ENCODE results near the gene PHACTR1. TPM values are rescaled to one million over a fixed set of nuclear protein-coding genes. Genes with fewer than 3 reads are reported as not detected.

The PHACTR1 gene
- total RNA-seq, 4 donors from 2014 or later: 1.2 to 3.2 (median 1.6) TPM; not detected in 1

DNA sequence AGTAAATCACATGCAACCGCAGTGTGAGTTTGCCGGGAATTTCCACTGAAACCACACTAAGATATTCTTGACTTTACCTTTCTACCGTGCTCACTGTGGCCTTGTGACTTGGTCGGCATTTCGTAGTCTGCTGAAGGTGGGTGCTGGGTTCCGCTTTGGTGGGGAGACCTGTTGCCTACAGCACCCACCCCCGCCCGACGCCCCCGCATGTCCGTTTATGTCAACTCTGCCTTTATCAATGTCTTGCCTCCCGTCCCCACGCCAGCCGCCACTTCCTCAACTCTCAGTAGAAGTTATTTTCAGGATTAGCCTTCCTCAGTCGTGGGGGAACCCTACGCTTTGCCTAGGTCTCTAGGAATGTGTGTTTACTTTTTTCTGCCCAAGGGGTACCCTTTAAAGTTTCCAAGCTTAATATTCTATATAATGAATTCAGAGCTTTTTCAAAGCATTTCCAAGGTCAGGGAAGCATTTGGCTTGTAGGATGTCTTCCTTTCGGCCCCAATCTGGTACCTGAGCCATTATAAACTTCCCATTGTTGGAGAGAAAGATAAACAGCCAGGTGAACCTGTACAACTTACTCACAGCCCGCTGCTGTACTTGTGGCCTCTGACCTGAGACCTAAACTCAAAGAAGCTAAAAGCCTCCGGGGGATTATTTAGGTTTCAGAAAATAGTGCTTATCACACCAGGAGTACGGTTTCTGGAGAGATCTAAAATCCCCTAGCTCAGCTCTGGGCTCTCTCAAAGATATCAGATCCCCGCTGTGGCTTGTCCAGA, 557.6 kb downstream of the PHACTR1 start:
- intact Hi-C loops (cut with DNase I; ENCODE audit: low total_unique reads) (no loop called here), in situ Hi-C loops (cut with MboI; ENCODE audit: low pct_ligation_motif_present in 1 of 4, low pct_unique_long_range_greater_than_20kb in 1 of 4, low sequenced_read_pairs in 3 of 4) (no loop called here)
- no peaks in the 10 kb centered on the region for H3K9me3 ChIP-seq
- no peaks in the 10 kb centered on the region for H3K4me1 ChIP-seq
- no peaks in the 10 kb centered on the region for H3K27me3 ChIP-seq
- peak overlapping the region in 2 of 4 donors; percentile 38 to 40 for H3K27ac ChIP-seq
- peak; percentile 50 for DNase-seq
- 60 to 87% methylated on average over 3 to 21 of the region's 21 CpGs for WGBS, 2 donors (ENCODE audit: low coverage in 1 of 2)
- TF ChIP-seq EP300 (IDR thresholded peaks at IDR 0.05; ENCODE audit: low read depth): no peak
- TF ChIP-seq POLR2A (IDR thresholded peaks at IDR 0.05): no peak
- TF ChIP-seq POLR2AphosphoS5 (IDR thresholded peaks at IDR 0.05): no peak
- TF ChIP-seq, protein P1, sequence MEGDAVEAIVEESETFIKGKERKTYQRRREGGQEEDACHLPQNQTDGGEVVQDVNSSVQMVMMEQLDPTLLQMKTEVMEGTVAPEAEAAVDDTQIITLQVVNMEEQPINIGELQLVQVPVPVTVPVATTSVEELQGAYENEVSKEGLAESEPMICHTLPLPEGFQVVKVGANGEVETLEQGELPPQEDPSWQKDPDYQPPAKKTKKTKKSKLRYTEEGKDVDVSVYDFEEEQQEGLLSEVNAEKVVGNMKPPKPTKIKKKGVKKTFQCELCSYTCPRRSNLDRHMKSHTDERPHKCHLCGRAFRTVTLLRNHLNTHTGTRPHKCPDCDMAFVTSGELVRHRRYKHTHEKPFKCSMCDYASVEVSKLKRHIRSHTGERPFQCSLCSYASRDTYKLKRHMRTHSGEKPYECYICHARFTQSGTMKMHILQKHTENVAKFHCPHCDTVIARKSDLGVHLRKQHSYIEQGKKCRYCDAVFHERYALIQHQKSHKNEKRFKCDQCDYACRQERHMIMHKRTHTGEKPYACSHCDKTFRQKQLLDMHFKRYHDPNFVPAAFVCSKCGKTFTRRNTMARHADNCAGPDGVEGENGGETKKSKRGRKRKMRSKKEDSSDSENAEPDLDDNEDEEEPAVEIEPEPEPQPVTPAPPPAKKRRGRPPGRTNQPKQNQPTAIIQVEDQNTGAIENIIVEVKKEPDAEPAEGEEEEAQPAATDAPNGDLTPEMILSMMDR (IDR thresholded peaks at IDR 0.05): no peak
- peak overlapping the region in 1 of 4 donors; percentile 22 for H3K4me3 ChIP-seq
- no peaks in the 10 kb centered on the region for H3K36me3 ChIP-seq

DNA sequence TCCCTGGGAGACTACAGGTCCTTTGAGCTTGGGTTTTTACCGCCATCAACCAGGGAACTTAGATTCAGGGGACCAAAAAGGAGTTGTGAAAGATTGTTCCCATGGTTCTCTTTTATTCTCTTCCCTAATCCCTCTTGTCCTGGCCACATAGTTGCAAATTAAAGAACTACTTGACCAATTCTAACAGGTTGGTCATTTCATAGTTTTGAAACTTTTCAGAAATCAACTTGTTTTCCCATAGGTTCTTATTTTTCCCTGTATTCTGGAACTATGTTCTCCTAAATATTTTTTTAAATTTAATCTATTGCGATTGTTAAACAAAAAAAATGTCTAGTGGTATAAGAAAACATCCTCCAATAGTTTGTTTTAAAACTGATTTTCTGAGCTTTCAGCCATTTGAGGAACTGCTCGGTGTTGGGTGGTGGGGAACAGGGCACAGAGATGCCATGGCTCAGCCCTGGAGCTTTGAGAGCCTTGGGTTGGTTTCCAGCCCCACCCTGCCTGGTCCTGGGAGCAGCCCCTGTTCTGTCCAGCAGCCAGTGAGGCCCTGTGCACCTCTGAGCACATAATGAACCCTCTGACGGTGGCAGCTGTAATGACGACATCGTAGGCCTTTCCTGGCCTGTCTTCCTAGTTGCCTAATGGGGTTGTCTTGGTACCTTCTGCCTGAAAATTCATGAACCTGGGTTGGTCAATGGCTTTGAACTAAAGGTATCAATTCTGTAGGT, 558.3 kb downstream of the PHACTR1 start:
- Histone ChIP-seq H3K4me3 (peak overlapping the region in 1 of 4 donors; percentile 22), H3K27ac (peak overlapping the region in 2 of 4 donors; percentile 38 to 40), H3K27me3 (no peaks in the 10 kb centered on the region), H3K4me1 (no peaks in the 10 kb centered on the region), H3K36me3 (no peaks in the 10 kb centered on the region), H3K9me3 (no peaks in the 10 kb centered on the region)
- 77 to 80% methylated on average over 2 to 6 of the region's 6 CpGs for WGBS, 2 donors (ENCODE audit: low coverage in 1 of 2)
- in situ Hi-C loops (cut with MboI; ENCODE audit: low pct_ligation_motif_present in 1 of 4, low pct_unique_long_range_greater_than_20kb in 1 of 4, low sequenced_read_pairs in 3 of 4) (no loop called here), intact Hi-C loops (cut with DNase I; ENCODE audit: low total_unique reads) (no loop called here)
- TF ChIP-seq EP300 (IDR thresholded peaks at IDR 0.05; ENCODE audit: low read depth): no peak
- TF ChIP-seq POLR2AphosphoS5 (IDR thresholded peaks at IDR 0.05): no peak
- TF ChIP-seq POLR2A (IDR thresholded peaks at IDR 0.05): no peak
- TF ChIP-seq, protein P1 (IDR thresholded peaks at IDR 0.05): no peak
- no peak for DNase-seq

GRCh38 chr6:13275435-13275989, 558.9 kb downstream of the PHACTR1 start:
- H3K9me3 ChIP-seq: no peaks in the 10 kb centered on the region
- intact Hi-C loops (cut with DNase I; ENCODE audit: low total_unique reads) (no loop called here), in situ Hi-C loops (cut with MboI; ENCODE audit: low pct_ligation_motif_present in 1 of 4, low pct_unique_long_range_greater_than_20kb in 1 of 4, low sequenced_read_pairs in 3 of 4) (no loop called here)
- DNase-seq: no peak
- H3K27me3 ChIP-seq: no peaks in the 10 kb centered on the region
- TF ChIP-seq POLR2A (IDR thresholded peaks at IDR 0.05): no peak
- no peak for TF ChIP-seq POLR2AphosphoS5 (IDR thresholded peaks at IDR 0.05)
- no peaks in the 10 kb centered on the region for H3K36me3 ChIP-seq
- H3K4me3 ChIP-seq: no peak overlapping the region
- H3K4me1 ChIP-seq: no peaks in the 10 kb centered on the region
- WGBS, 2 donors (ENCODE audit: low coverage in 1 of 2): 87% methylated on average over 8 of the region's 8 CpGs; no CpG with 5 or more reads in 1 of the 2 donors
- no peak overlapping the region for H3K27ac ChIP-seq

DNA sequence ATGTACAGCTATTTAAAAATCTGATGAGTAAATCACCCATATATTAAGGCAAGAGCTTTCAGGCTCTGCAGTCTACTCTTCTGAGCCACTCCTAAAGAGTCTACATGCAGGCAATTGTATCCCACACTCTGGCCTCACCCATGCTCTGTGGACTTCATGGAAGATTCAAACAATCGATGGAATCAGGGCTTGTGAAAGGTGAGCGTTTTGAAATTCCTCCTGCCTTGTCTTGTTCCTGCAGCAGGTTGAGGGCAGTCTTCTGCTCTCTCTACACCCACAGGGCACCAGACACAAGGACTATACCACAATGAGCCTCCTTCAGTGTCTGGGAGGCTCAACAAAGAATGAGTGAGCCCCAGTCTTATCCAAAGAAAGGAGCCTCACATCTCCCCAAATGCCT, 560.7 kb downstream of the PHACTR1 start:
- intact Hi-C loops (cut with DNase I; ENCODE audit: low total_unique reads): no loop called here
- TF ChIP-seq EP300 (IDR thresholded peaks at IDR 0.05; ENCODE audit: low read depth) (no peak), POLR2AphosphoS5 (IDR thresholded peaks at IDR 0.05) (no peak), POLR2A (IDR thresholded peaks at IDR 0.05) (no peak)
- TF ChIP-seq, protein P1 (IDR thresholded peaks at IDR 0.05): no peak
- Histone ChIP-seq H3K27ac (no peak overlapping the region), H3K4me3 (no peak overlapping the region), H3K36me3 (no peaks in the 10 kb centered on the region), H3K9me3 (no peaks in the 10 kb centered on the region), H3K27me3 (no peaks in the 10 kb centered on the region), H3K4me1 (no peaks in the 10 kb centered on the region)
- no peak for DNase-seq
- in situ Hi-C loops (cut with MboI; ENCODE audit: low pct_ligation_motif_present in 1 of 4, low pct_unique_long_range_greater_than_20kb in 1 of 4, low sequenced_read_pairs in 3 of 4): no loop called here
- 94 to 100% methylated on average over 2 of the region's 2 CpGs for WGBS, 2 donors (ENCODE audit: low coverage in 1 of 2)
